K562 (cell line): ENCODE data around the gene FUZ. TPM values are rescaled to one million over a fixed set of nuclear protein-coding genes. Genes with fewer than 3 reads are reported as not detected.
A peak's percentile ranks its signal among the peaks of the same experiment; 100 is the strongest.

Experiments used
- ARNT ChIP-seq, 2 experiments: fragments of 450-650 bp; IDR thresholded peaks; 2 replicates each; pipeline ENCODE4 v1.6.1; 2016; ENCODE audit warnings: mild to moderate bottlenecking in 1 of 2
- CSDE1 ChIP-seq, 2 experiments: fragments of 450-650 bp; IDR thresholded peaks; 2 replicates each; pipeline ENCODE4 v1.6.1; 2016; ENCODE audit warnings: mild to moderate bottlenecking in 1 of 2
- CXXC5 ChIP-seq: fragments of 250-450 bp; sonication (Bioruptor Pico); IDR thresholded peaks from 2 replicates; pipeline ENCODE4 v1.8.0; 2022; ENCODE audit warnings: inconsistent platforms, mild to moderate bottlenecking, moderate library complexity
- FOXP1 ChIP-seq: sonication (generic); formaldehyde crosslinking; IDR thresholded peaks from 2 replicates; pipeline ENCODE4 v1.8.0; 2022; ENCODE audit warnings: mild to moderate bottlenecking, missing genetic modification reagents
- HMG20B ChIP-seq: fragments of 250-450 bp; sonication (Bioruptor Pico); IDR thresholded peaks from 2 replicates; pipeline ENCODE4 v1.5.0; 2021; ENCODE audit warnings: mild to moderate bottlenecking
- IFI16 ChIP-seq: fragments of 250-450 bp; sonication (Bioruptor Pico); IDR thresholded peaks from 2 replicates; pipeline ENCODE4 v2.1.2; 2022; ENCODE audit warnings: mild to moderate bottlenecking, inconsistent platforms
- JUN ChIP-seq, 2 experiments: sonication (generic) in 1 of 2; formaldehyde crosslinking in 1 of 2; IDR thresholded peaks; 2 replicates each; pipeline versions ENCODE4 v1.6.1 to v1.8.0; 2012 to 2022; ENCODE audit warnings: borderline replicate concordance in 2 of 2, mild to moderate bottlenecking in 2 of 2, improper control_type of control experiment in 1 of 2, low read depth in 1 of 2, low read length in 1 of 2, missing genetic modification reagents in 1 of 2
- MLLT1 ChIP-seq, 2 experiments: fragments of 450-650 bp; IDR thresholded peaks; 2 replicates each; pipeline ENCODE4 v1.6.1; 2016
- MTA1 ChIP-seq: fragments of 450-650 bp; IDR thresholded peaks from 2 replicates; pipeline ENCODE4 v1.6.1; 2017; ENCODE audit warnings: borderline replicate concordance
- NFATC3 ChIP-seq: fragments of 450-650 bp; IDR thresholded peaks from 2 replicates; pipeline ENCODE4 v1.6.1; 2017; ENCODE audit warnings: mild to moderate bottlenecking
- TEAD4 ChIP-seq, 2 experiments: sonication (generic) in 1 of 2; formaldehyde crosslinking in 1 of 2; IDR thresholded peaks; 2 replicates each; pipeline versions ENCODE4 v1.6.1 to v1.8.0; 2012 to 2022; ENCODE audit warnings: borderline replicate concordance in 1 of 2, inconsistent platforms in 1 of 2, low read length in 1 of 2, mild to moderate bottlenecking in 1 of 2, missing genetic modification reagents in 1 of 2
- ZHX1 ChIP-seq: fragments of 150-350 bp; conservative IDR thresholded peaks from 2 replicates; pipeline ENCODE4 v1.6.1; 2014; ENCODE audit warnings: low read length
- polyA plus RNA-seq, 8 experiments: library from polyadenylated mRNA; depleted of rRNA in 4 of 8; stranded (reverse) in 5 of 8; unstranded in 3 of 8; fragments of >200 nt; fragmentation: Nextera tagmentation in 2 of 8; fragmentation: Illumina TruSeq in 1 of 8; extraction: Ambion mirVana in 2 of 8; extraction: Trizol in 1 of 8; gene quantifications; 2 replicates each; pipeline versions ENCODE4 v1.2.1 to v1.2.3, GENCODE V29; 2011 to 2014; ENCODE audit warnings: inconsistent platforms in 1 of 8, missing spikeins in 1 of 8
- total RNA-seq, 7 experiments: library from RNA; depleted of rRNA in 6 of 7; stranded (reverse); fragments of >200 nt in 6 of 7; fragmentation: Illumina TruSeq in 2 of 7; extraction: Trizol in 2 of 7; gene quantifications; 2 replicates each; pipeline versions ENCODE4 v1.2.1 to v1.2.3, GENCODE V29; 2011 to 2021; ENCODE audit warnings: low replicate concordance in 1 of 7
- TF ChIP-seq, protein P1 (sequence below): fragments of 200-600 bp; sonication (generic); IDR thresholded peaks from one replicate; pipeline ENCODE4 v1.6.1; 2012; ENCODE audit warnings: mild to moderate bottlenecking, low read depth, low read length, inconsistent platforms

The FUZ gene
- total and polyA plus RNA-seq, 9 of the 15 experiments (the other 6 are each of a cell fraction or from before 2014, with no cell fraction given): 0.17 to 7.6 (median 3.6) TPM; not detected in 1

GRCh38 chr19:49808711-49809159, 4.4 kb downstream of the FUZ start (continued):
- TF ChIP-seq, protein P1, sequence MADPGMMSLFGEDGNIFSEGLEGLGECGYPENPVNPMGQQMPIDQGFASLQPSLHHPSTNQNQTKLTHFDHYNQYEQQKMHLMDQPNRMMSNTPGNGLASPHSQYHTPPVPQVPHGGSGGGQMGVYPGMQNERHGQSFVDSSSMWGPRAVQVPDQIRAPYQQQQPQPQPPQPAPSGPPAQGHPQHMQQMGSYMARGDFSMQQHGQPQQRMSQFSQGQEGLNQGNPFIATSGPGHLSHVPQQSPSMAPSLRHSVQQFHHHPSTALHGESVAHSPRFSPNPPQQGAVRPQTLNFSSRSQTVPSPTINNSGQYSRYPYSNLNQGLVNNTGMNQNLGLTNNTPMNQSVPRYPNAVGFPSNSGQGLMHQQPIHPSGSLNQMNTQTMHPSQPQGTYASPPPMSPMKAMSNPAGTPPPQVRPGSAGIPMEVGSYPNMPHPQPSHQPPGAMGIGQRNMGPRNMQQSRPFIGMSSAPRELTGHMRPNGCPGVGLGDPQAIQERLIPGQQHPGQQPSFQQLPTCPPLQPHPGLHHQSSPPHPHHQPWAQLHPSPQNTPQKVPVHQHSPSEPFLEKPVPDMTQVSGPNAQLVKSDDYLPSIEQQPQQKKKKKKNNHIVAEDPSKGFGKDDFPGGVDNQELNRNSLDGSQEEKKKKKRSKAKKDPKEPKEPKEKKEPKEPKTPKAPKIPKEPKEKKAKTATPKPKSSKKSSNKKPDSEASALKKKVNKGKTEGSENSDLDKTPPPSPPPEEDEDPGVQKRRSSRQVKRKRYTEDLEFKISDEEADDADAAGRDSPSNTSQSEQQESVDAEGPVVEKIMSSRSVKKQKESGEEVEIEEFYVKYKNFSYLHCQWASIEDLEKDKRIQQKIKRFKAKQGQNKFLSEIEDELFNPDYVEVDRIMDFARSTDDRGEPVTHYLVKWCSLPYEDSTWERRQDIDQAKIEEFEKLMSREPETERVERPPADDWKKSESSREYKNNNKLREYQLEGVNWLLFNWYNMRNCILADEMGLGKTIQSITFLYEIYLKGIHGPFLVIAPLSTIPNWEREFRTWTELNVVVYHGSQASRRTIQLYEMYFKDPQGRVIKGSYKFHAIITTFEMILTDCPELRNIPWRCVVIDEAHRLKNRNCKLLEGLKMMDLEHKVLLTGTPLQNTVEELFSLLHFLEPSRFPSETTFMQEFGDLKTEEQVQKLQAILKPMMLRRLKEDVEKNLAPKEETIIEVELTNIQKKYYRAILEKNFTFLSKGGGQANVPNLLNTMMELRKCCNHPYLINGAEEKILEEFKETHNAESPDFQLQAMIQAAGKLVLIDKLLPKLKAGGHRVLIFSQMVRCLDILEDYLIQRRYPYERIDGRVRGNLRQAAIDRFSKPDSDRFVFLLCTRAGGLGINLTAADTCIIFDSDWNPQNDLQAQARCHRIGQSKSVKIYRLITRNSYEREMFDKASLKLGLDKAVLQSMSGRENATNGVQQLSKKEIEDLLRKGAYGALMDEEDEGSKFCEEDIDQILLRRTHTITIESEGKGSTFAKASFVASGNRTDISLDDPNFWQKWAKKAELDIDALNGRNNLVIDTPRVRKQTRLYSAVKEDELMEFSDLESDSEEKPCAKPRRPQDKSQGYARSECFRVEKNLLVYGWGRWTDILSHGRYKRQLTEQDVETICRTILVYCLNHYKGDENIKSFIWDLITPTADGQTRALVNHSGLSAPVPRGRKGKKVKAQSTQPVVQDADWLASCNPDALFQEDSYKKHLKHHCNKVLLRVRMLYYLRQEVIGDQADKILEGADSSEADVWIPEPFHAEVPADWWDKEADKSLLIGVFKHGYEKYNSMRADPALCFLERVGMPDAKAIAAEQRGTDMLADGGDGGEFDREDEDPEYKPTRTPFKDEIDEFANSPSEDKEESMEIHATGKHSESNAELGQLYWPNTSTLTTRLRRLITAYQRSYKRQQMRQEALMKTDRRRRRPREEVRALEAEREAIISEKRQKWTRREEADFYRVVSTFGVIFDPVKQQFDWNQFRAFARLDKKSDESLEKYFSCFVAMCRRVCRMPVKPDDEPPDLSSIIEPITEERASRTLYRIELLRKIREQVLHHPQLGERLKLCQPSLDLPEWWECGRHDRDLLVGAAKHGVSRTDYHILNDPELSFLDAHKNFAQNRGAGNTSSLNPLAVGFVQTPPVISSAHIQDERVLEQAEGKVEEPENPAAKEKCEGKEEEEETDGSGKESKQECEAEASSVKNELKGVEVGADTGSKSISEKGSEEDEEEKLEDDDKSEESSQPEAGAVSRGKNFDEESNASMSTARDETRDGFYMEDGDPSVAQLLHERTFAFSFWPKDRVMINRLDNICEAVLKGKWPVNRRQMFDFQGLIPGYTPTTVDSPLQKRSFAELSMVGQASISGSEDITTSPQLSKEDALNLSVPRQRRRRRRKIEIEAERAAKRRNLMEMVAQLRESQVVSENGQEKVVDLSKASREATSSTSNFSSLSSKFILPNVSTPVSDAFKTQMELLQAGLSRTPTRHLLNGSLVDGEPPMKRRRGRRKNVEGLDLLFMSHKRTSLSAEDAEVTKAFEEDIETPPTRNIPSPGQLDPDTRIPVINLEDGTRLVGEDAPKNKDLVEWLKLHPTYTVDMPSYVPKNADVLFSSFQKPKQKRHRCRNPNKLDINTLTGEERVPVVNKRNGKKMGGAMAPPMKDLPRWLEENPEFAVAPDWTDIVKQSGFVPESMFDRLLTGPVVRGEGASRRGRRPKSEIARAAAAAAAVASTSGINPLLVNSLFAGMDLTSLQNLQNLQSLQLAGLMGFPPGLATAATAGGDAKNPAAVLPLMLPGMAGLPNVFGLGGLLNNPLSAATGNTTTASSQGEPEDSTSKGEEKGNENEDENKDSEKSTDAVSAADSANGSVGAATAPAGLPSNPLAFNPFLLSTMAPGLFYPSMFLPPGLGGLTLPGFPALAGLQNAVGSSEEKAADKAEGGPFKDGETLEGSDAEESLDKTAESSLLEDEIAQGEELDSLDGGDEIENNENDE: no peak
- no peak for TF ChIP-seq TEAD4 (IDR thresholded peaks at IDR 0.05; ENCODE audit: low read length)
- no peak for TF ChIP-seq TEAD4 (CRISPR knock-in tag; IDR thresholded peaks at IDR 0.05; ENCODE audit: borderline replicate concordance)
- TF ChIP-seq FOXP1 (CRISPR knock-in tag): 0 out of 2 replicates have a peak, but pooled peaks have one; percentile 20
- 0 out of 4 replicates have a peak, but pooled peaks of 1 of the 2 experiments have one; percentile 29 for TF ChIP-seq MLLT1 (IDR thresholded peaks at IDR 0.05)
- no peak for TF ChIP-seq NFATC3
- no peak for TF ChIP-seq CXXC5
- no peak for TF ChIP-seq MTA1
- TF ChIP-seq HMG20B (CRISPR knock-in tag): no peak
- TF ChIP-seq JUN (IDR thresholded peaks at IDR 0.05; ENCODE audit: borderline replicate concordance, low read depth, low read length): no peak
- no peak for TF ChIP-seq JUN (CRISPR knock-in tag; IDR thresholded peaks at IDR 0.05; ENCODE audit: borderline replicate concordance)
- TF ChIP-seq IFI16 (CRISPR knock-in tag): no peak
- TF ChIP-seq ZHX1: no peak
- TF ChIP-seq ARNT (IDR thresholded peaks at IDR 0.05): no peak
- TF ChIP-seq CSDE1 (IDR thresholded peaks at IDR 0.05): no peak
